IPS-NIHi11 (cell line): ENCODE data around the gene TRIM28.

Experiments used
- DNase-seq: peaks from one replicate; pipeline ENCODE4 v3.0.0; 2012; ENCODE audit warnings: mixed read lengths, low spot score

TRIM28 gene

GRCh38 chr19:58549664-58550361 is 5.9 kb downstream of the TRIM28 start:
- DNase-seq, result no peak

GRCh38 chr19:58550362-58551122 is 6.7 kb downstream of the TRIM28 start:
- no peak for DNase-seq

- DNase-seq, result no peak
Observed at GRCh38 chr19:58551123-58551497, 7.2 kb downstream of the TRIM28 start.

- no peak for DNase-seq
Observed at GRCh38 chr19:58551577-58552471, 8.0 kb downstream of the TRIM28 start.

- DNase-seq, result no peak
Observed at GRCh38 chr19:58552655-58553054, 8.8 kb downstream of the TRIM28 start.

GRCh38 chr19:58553799-58554493 is 10.1 kb downstream of the TRIM28 start:
- DNase-seq, result peak; percentile 26

GRCh38 chr19:58554494-58555368 is 10.9 kb downstream of the TRIM28 start, which contains the start of gene CHMP2A:
Gene CHMP2A, minus strand, starts transcription at chr19:58555105. Its CDS starts 893 bp downstream, at chr19:58554212.
- DNase-seq, result peak; percentile 93

- DNase-seq, result no peak
Observed at GRCh38 chr19:58555369-58555885, 11.6 kb downstream of the TRIM28 start.

GRCh38 chr19:58555920-58556621 is 12.2 kb downstream of the TRIM28 start:
- DNase-seq, result no peak

GRCh38 chr19:58556622-58557220 is 12.9 kb downstream of the TRIM28 start:
- DNase-seq, result no peak

- DNase-seq, result no peak
Observed at GRCh38 chr19:58557221-58558065, 13.6 kb downstream of the TRIM28 start.

- no peak for DNase-seq
Observed at GRCh38 chr19:58558066-58558622, 14.3 kb downstream of the TRIM28 start, which contains the start of gene UBE2M. Gene UBE2M, minus strand, starts transcription at chr19:58558611. Its CDS starts 230 bp downstream, at chr19:58558381.

GRCh38 chr19:58558623-58559274 is 14.9 kb downstream of the TRIM28 start:
- DNase-seq, result peak; percentile 89

- DNase-seq, result peak; percentile 92
Observed at GRCh38 chr19:58559275-58560006, 15.6 kb downstream of the TRIM28 start.

- DNase-seq, result no peak
Observed at GRCh38 chr19:58560007-58560887, 16.4 kb downstream of the TRIM28 start.

- no peak for DNase-seq
Observed at GRCh38 chr19:58560921-58561320, 17.1 kb downstream of the TRIM28 start.
